HEK293T (cell line): ENCODE measurements around the gene UBE2L3.
"Not testable (repeated sequence)": the region's sequence is repeated elsewhere in the genome, so short reads cannot be mapped to it uniquely, and the experiment has no call there.

Source experiments
- BHLHE40 ChIP-seq: fragments of 450-650 bp; IDR thresholded peaks from 2 replicates; pipeline ENCODE4 v1.6.1; 2016; ENCODE audit warnings: mild to moderate bottlenecking, moderate library complexity, borderline replicate concordance
- ELF4 ChIP-seq: fragments of 450-650 bp; IDR thresholded peaks from 2 replicates; pipeline ENCODE4 v1.6.1; 2017; ENCODE audit warnings: antibody characterized with exemption
- FOXA1 ChIP-seq: fragments of 450-650 bp; IDR thresholded peaks from 2 replicates; pipeline ENCODE4 v1.6.1; 2016; ENCODE audit warnings: mild to moderate bottlenecking
- FOXM1 ChIP-seq: fragments of 450-650 bp; IDR thresholded peaks from 2 replicates; pipeline ENCODE4 v1.6.1; 2017; ENCODE audit warnings: mild to moderate bottlenecking, borderline replicate concordance
- SP1 ChIP-seq: fragments of 450-650 bp; IDR thresholded peaks from 2 replicates; pipeline ENCODE4 v1.6.1; 2017
- SUZ12 ChIP-seq: fragments of 450-650 bp; IDR thresholded peaks from 2 replicates; pipeline ENCODE4 v1.6.1; 2016; ENCODE audit warnings: mild to moderate bottlenecking
- ZNF384 ChIP-seq: fragments of 450-650 bp; IDR thresholded peaks from 2 replicates; pipeline ENCODE4 v1.6.1; 2016

DNA sequence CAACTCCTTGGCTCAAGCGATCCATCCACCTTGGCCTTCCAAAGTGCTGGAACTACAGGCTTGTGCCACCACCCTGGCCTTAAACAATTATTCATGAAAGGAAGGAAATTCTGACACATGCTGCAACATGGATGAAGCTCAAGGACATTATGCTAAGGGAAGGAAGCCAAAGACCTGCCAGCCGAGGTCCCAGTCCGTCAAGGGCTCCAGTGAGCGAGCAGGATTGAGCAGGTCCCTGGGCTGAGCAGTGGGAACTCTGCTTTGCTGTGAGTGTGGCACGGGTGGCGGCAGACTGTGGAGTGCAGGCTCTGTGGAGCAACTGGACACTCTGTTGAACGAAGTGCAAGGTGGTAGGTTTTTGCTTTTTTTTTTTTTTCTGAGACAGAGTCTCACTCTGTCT is 27.7 kb upstream of the UBE2L3 start:
- not testable (repeated sequence) for TF ChIP-seq SUZ12, SP1, ZNF384, BHLHE40, ELF4, FOXA1, FOXM1
